AG09319 (cell line): ENCODE results near the gene LRRC72.

Experiments used
- DNase-seq: peaks from one replicate; pipeline ENCODE4 v3.0.0-alpha.2; 2010; ENCODE audit warnings: low read depth; ENCODE audit errors: extremely low read depth
- CTCF ChIP-seq: IDR thresholded peaks from 2 replicates; pipeline ENCODE4 v1.5.1; 2011; ENCODE audit warnings: low read depth, mild to moderate bottlenecking, inconsistent platforms, low read length, moderate library complexity

Gene LRRC72

GRCh38 chr7:16606704-16607103, 80.1 kb downstream of the LRRC72 start:
- no peak for TF ChIP-seq CTCF
- DNase-seq = no peak

GRCh38 chr7:16609842-16610450, 83.3 kb downstream of the LRRC72 start:
- no peak for TF ChIP-seq CTCF
- DNase-seq = no peak

- DNase-seq = no peak
- TF ChIP-seq CTCF = no peak
These were observed 85.1 kb downstream of the LRRC72 start for GRCh38 chr7:16611711-16612110.

- DNase-seq = no peak
- no peak for TF ChIP-seq CTCF
These were observed 88.6 kb downstream of the LRRC72 start for GRCh38 chr7:16615228-16615627.

- DNase-seq = no peak
- no peak for TF ChIP-seq CTCF
These were observed 89.5 kb downstream of the LRRC72 start for GRCh38 chr7:16616122-16616521.

GRCh38 chr7:16616542-16616941, 89.9 kb downstream of the LRRC72 start:
- TF ChIP-seq CTCF = no peak
- no peak for DNase-seq

- no peak for TF ChIP-seq CTCF
- DNase-seq = no peak
These were observed 93.4 kb downstream of the LRRC72 start for GRCh38 chr7:16619979-16620408.
